ENCODE data around the gene STXBP1.
"Not testable (repeated sequence)": the region's sequence is repeated elsewhere in the genome, so short reads cannot be mapped to it uniquely, and the experiment has no call there.

STXBP1 gene

DNA sequence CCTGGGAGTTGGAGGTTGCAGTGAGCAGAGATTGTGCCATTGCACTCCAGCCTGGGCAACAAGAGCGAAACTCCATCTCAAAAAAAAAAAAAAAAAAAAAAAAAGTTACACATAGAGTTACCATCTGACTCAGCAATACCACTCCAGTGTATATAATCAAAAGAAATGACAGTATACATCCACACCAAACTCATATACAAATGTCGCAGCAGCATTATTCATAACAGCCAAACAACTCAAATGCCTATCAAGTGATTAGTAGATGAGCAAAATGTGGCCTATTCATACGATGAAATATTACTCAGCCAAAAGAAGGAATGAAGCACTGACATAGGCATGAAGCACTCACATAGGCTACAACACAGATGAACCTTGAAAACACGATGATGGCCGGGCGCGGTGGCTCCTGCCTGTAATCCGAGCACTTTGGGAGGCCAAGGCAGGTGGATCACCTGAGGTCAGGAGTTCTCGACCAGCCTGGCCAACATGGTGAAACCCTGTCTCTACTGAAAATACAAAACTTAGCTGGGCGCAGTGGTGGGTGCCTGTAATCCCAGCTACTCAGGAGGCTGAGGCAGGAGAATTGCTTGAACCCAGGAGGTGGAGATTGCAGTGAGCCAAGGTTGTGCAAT is 9.4 kb downstream of the STXBP1 start:
- not testable (repeated sequence) for DNase-seq

DNA sequence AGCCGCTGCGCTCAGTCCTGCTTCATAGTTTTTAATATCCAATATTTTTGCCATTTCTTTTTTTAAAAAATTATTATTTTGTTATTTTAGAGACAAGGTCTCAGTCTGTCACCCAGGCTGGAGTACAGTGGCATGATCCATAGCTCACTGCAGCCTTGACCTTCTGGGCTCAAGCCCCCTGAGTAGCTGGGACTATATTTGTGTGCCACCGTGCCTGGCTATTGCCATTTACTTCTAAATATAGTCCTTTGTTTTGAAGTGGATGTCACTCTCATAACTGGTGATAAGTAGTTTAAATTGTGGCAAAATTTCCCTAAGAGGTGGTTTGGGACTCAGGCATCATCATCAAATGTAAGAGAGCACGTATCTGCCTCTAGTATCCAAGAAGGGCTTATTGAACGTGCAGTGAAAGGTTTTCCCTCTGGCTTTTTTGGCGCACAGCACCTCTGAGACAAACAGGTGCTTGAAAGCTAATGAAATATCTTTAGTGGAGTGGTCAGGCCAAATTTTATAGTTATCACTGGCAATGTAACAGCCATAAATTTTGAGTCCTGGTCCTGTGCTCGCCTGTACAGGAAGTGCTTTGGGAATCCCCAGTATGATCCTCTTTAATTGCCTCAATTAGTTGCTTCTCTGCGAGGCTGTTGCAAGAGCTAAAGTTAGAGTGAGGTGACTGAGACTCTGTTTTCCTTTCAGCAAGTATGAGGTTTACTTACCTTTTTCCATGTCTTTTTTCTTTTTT is 14.8 kb downstream of the STXBP1 start:
- no peak for DNase-seq

DNA sequence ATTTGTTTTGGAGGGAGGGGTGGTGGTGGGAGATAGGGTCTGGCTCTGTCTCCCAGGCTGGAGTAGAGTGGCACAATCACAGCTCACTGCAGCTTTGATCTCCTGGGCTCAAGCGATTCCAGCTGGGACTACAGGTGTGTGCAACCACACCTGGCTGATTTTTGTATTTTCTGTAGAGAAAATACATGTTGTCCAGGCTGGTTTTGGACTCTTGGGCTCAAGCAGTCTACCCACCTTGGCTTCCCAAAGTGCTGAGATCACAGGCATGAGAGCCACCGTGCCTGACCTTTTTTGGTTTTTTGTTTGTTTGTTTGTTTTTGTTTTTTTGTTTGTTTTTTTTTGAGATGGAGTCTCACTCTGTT is 15.4 kb downstream of the STXBP1 start:
- DNase-seq = no peak

DNA sequence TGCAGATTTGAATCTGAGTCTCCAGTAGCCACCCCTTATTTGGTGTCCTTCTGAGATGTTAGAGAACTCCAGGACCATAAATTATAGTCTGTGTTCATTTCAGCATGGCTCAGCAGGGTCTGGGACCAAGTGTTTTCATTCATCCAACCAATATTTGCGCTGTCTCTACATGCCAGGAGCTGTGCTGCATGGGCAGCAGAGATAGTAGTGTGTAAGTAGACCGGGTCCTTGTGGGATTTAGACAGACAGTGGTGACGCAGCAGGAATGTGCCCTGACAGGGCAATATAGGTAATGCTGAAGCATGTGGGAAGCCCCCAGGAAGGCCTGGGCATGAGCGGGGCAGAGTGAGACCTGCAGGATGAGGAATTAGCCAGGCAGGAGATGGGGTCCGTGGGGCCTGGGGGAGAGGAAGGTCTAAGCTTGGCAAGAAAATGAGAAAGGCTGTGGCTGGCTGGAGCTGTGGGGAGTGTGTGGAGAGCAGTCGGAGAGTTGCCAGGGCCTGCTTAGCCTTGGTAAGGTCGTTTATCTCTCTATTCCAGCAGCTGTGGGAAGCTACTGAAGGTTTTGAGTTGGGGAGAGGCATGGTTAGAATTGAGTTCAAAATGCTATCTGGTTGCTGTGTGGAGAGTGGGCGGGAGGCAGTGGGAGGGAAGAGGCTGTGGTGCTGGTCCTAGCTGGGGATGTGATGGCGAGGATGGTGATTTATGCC is 16.8 kb downstream of the STXBP1 start:
- DNase-seq = no peak

DNA sequence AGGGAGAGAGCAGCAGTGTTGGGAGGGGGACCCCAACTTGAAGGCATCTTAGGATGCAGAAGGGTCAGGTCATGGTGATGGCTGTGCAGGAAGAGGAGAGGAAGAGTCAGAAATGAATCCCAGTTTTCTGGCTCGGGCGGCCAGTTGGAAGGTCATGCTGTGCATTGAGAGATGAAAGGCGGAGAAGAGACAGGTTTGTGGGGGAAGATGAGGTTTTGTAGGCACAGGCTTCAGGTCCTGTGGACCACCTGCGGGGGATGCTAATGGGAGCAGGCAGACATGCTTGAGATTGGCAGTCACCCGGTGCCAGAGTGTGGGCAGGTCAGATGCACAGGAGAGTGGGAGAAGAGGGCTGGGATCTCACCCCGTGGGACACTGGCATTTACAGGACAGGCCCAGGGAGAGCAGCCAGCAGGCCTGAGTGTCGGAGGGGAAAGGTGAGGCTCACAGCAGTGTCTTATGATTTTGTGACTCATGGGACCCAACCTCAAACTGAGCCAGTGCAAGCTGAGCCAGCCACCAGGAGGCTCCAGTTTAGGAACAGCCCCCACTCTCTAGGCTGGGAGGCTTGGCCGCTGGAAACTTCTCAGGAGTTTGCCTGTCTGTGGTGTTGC is 17.5 kb downstream of the STXBP1 start:
- DNase-seq = no peak

DNA sequence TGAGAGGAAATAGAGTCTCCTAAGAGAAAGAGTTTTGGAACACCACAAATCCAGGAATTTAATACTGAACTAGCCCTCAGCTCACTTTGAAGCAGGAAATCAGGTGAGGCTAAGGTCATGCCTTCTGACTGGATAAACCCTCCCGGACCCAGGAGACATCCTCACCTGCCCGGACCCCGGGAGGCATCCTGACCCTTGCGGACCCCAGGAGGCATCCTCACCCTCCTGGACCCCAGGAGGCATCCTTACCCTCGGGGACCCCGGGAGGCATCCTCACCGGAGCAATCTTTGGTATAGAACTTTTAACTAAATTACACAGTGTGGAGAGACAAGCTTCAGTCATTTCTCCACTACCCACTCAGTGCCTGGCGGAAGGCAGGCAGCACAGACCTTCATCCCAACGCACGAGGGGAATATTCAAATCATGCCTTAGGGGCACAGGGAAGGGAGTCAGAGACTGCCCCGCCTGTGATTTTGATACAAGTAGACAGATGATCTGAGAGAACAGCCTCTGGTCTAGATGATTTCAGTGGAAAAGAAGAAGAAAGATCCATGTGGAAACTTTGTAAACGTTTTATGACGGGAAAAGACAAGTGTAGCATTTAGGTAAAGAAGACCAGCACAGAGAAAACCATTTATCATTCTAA is 21.3 kb downstream of the STXBP1 start:
- DNase-seq = no peak

DNA sequence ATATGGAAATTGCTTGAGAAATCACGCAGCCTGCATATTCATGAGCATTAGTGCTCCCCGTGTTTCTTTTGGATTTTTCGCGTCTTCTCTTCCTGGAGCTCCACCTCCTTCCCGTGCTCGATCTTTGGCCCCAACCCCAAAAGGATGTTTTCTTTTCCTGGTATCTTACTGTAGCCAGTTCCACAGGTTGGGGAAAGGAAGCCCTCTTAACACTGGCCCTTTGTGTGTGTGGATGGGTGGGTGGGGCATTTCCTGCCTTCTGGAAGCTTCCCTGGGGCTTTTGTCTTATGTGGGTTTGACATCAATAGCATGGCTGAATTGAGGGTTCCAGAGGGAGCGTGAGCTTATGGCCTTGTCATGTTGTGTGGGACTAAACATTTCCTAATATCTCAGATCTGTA is 21.9 kb downstream of the STXBP1 start:
- DNase-seq = no peak

DNA sequence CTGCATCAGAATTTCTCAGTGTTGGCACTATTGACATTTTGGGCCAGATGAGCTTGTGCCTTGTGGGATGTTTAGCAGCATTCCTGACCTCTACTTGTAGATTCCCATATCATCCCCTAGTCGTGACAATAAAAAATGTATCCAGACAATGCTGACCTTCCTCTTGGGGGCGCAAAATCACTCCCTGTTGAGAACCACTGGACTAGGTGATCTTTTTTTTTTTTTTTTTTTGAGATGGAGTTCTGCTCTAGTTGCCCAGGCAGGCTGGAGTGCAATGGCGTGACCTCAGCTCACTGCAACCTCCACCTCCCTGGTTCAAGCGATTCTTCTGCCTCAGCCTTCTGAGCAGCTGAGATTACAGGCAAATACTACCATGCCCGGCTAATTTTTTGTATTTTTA is 22.6 kb downstream of the STXBP1 start:
- DNase-seq = no peak

DNA sequence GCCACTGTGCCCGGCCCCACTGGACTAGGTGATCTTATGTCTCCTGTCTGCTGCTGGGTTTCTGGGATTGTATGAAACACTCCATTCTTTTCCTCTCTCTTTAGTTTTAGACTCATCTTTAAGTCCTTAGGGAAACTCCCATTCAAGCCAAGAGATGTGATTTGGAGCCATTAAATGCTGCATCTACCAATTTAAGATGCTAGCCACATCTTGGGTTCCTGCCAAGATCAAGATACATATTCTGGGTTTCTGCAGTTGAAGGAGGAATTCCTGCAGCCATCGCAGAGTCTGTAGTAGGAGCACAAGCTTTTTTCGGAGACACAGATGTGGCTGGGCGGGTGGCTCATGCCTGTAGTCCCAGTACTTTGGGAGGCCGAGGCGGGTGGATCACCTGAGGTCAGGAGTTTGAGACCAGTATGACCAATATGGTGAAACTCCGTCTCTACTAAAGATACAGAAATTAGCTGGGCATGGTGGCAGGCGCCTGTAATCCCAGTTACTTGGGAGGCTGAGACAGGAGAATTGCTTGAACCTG is 23.2 kb downstream of the STXBP1 start:
- DNase-seq = no peak

DNA sequence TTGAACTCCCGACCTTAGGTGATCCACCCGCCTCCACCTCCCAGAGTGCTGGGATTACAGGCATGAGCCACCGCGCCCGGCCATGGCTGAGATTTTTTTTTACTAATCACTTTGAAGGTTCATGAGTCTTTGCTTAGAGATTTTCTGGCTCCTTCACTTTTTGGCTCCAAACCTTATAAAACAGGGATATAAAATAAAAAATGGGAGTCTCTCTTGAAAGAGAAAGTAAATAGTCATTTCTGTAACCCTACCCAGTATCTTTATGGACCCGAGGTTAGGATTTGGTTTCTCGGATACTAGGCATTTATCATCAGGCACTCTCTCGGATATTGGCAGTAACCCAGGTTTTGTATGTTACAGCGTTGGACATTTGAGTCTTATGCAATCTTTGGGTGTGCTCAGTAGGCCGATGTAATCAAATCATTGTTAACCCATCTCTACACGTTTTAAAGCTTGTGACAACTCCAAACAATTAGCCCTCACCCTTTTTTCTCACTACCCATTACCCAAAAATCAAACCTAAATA is 25.3 kb downstream of the STXBP1 start:
- DNase-seq = no peak

DNA sequence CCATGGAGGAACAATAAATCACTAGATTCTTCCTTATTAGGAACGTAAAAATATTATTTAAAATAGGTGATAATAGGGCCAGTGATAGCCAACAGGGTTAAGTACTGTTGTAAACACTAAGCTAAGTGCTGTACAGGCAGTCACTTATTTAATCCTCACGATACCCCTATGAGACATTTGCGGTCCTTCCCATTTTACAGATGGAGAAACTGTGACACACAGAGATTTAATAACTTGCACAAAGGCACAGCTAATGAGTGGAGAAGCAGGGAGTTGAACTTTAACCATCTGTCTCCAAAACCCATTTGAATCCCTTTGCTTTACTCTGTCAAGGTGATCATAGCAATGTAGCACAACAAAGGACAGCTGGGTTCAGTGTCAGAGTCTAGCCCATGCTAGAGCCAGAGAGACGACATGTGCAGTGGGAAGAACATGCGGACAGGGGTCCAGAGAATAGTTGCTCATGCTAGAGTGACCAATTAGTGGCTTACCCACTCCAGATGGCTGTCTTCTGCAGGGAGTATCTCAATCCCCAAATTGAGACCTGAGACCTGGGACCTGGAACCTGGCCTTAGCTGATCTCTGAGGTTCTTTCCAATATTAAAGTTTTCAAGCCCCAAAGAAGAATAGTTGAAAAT is 28.9 kb downstream of the STXBP1 start:
- no peak for DNase-seq

DNA sequence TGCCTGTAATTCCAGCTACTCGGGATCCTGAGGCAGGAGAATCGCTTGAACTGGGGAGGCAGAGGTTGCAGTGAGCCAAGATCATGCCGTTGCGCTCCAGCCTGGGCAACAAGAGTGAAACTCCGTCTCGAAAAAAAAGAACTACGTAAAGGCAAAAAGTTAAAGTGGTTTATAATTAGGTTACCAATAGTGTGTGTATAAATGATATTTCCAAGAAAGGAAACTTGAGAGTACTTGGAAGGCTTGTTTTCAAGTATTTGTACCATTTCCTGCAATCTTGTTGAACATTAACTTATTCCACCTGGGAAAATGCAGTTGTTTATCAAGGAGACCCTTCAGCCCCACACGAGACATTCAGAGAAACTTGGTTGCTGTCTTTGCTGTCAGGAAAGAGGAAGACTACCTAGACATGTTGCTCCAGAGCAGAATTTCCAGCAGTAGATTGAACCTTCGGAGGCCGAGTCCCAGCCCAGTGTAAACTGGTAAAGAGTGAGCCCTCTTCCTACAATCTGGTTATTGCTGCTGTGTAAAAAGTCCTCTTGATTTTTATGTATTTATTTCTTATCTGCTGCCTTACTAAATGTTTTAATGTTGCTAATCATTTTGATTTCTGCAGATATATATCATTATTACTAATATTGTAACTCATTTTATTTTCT is 30.1 kb downstream of the STXBP1 start:
- no peak for DNase-seq

DNA sequence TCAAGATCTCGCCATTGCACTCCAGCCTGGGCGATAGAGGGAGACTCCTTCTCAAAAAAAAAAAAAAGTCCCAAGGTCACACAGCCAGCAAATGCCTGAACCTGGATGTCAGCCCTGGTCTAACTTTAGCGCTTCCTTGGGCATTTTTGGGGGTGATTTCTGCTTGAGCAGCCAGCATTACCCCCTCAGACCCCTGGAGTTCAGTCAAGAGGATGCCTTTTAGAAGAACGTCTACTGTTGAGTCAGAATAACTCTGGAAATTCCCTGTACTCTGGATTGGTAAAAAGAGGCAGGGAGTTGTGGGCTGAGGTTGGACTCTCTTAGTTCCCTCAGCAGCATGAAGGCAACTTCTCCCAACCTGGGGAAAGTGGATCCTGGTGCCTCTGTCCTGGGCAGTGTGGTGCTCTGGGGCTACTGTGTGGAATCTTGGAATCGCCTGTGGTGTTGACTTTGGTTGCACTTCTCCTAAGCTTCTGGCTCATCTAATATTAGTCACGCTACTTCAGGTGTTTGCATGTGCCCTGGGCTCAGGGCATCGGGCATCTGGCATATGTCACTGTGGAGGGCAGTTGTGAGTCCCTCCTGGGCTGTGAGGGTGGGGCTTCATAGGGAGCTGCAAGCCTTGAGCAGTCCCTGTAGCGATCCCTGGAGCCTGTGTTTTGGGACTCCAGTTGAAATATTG is 32.2 kb downstream of the STXBP1 start:
- no peak for DNase-seq

DNA sequence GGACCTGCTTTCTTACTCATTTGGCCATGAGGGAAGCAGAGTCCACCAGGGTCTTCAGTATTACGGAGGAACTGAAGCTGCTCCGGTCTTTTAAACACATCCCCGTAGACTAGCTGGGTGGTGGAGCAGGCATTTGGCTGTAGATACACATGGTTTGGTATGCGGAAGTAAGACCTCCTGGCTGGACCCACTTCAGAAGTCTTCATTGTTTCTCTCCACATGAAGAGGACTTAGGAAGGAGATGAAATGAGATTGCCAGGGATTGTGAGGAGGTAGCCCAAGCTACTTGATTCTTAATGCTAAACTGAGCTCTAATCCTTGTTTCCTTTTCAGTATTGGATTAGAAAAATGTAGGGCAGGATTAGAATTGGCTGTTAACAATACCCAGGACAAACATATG is 32.9 kb downstream of the STXBP1 start:
- no peak for DNase-seq

DNA sequence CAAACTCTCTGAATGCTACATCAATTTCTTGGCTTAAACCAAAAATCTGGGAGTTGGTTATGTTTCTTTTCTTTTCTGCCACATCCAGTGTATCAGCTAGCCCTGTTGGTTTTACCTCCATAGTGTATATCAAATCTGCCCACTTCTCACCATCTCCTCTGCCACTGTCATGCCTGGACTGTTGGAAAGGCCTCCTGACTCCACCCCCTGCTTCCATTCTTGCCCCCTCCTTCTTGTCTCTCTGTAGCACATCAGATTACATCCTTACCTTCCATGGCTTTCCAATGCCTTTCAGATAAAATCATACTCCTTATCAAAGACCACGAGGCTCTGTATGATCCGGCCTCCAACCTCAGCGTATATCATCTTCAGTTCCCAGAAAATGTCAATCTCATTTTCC is 35.4 kb downstream of the STXBP1 start:
- no peak for DNase-seq

DNA sequence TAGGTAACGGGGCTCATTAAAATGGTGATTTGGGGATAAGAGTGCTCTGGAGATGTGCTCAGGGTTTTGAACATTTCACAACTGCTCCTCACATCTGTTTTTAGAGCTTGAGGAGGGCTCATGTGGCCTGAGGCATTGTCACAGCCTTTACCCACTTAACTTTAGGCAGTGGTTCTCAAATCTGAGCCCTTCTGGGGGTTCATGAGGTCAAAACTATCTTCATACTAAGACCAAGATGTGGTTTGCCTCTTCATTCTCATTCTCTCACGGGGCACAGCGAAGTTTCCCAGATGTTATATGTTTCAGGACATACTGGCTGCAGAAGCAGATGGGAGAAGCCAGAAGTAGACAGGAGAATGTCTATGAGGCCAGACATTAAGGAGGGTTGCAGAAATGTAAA is 38.4 kb downstream of the STXBP1 start:
- DNase-seq = no peak

DNA sequence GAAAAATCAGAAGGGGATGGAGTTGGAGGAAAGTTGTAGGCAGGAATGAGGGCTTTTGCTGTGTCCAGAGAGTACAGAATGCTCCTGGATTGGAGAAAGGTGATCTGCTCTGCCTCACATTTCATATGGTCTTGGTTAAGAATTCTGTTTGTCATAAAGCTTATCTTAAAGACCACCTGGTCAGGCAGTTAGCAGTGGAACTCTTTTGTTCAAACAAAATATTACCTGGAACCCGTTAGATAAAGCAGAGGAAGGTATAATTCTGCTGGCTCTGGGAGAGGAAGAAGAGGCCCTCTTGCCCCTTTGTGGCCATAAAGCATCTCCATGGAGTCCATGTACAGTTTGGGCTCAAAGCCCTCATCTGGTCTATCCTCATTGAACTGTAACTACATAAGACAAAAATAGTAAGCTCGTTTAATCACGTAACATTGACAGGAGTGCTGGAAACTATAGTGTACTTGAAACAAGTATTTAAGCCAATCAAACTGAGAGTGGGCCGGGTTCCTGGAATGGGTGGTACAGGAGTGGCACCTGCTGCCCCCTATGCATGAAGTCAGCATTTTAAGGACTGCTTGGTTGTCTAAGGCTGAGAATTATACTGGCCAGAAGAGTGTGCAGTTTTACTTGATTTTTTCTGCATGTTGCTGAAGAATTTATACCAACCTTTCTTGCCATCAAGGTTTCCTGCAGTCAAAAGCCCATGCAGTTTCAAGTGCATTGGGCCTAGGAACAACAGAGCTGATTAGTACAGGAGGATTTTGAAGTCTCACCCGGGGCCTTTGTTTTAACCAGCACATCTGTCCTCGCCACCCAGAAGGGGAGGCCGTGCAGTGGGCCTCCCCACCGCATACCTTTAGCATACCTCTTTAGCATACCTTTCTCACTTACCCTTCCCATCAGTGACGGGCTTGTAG is 39.9 kb downstream of the STXBP1 start:
- DNase-seq = no peak

DNA sequence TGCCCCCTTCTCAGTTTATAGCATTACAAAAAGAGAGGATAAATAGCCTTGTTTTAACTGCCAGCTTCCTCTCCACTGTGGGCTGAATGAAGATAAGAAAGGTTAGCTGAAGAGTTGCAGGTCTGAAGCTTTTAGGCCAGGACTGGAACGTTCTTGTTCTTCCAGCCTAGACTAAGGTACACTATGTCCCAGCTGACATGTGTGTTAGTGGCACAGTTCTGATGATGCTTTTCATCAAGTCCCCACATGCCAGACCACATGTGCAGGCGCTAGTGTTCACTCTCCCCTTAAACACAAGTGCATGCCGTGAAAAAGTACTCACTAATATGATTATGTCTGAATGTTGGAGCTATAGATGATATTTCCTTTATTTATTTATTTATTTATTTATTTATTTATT is 40.7 kb downstream of the STXBP1 start:
- DNase-seq = no peak

DNA sequence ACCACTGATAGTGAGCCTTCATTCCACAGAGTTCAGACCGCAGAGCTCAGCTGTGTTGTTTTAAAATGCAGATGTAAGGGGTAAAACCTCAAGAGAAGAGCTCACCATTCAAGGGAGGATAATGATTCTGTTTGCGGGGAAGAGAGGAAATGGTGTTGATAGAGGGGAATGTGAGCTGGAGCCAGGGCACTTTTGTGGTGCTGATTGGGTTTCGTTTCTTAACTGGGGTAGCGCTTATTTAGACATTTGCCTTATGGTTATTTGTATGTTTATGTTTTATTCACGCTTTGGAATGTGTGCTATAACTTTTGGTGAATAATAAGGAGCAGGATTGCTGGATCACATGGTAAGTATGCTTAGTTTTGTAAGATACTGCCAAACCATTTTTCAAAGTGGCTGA is 42.5 kb downstream of the STXBP1 start:
- DNase-seq = no peak

DNA sequence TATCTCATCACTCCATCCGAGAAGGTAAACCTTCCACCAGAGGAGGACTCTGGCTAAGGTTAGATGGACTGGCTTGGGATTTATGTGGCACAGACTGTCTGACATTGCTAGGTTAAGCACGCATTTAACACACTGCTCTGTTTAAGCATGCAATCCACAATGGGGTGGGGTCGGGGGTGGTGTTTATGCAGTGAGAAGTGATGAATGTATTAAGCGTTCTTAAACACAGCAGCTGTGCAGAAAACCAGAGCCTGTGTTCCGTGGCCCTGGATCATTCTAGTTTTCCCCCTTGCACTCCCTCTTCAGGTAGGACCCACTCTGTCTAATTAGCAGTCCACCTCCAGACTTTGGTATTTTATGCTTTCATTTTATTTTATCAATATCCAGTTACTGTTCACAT is 46.4 kb downstream of the STXBP1 start:
- no peak for DNase-seq
